GM20431 (cell line): ENCODE results near the gene ALPI.

ENCODE experiments used
- in situ Hi-C: fragments of 300-500 bp; cut with MseI, MboI; formaldehyde crosslinking; loops from one replicate; pipeline ENCODE4 v1.15.0; 2020; ENCODE audit warnings: low sequenced_read_pairs; ENCODE audit not compliant: unreplicated experiment

ALPI gene

DNA sequence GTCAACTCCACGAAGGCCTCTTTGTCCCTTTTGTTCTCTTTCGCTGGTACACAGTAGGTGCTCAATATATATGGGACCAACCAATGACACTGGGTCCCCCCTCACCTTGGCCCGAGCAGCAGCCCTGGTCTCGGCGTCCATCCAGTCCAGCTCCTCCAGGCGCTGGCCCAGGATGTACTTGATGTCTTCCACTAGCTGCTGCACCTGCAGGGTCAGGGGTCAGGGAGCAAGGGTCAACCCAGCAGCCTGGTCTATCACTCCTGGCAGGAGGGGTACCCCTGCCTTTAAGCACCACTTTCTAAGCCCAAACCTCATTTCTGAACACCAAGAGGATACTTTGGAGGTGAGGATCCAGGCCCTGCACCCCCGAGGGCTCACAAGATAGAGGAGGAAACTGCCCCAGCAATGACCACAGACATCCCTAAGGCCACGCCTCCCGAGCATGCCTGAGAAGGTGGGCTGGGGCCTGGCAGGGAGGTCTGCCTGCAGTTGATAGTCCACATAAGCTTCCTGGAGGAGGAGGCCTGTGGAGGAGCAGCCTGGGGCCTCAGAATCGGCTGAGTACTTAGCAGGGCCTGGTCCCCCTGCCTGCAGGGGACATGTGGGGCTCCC is 27.5 kb downstream of the ALPI start:
- in situ Hi-C loops = no loop called here

DNA sequence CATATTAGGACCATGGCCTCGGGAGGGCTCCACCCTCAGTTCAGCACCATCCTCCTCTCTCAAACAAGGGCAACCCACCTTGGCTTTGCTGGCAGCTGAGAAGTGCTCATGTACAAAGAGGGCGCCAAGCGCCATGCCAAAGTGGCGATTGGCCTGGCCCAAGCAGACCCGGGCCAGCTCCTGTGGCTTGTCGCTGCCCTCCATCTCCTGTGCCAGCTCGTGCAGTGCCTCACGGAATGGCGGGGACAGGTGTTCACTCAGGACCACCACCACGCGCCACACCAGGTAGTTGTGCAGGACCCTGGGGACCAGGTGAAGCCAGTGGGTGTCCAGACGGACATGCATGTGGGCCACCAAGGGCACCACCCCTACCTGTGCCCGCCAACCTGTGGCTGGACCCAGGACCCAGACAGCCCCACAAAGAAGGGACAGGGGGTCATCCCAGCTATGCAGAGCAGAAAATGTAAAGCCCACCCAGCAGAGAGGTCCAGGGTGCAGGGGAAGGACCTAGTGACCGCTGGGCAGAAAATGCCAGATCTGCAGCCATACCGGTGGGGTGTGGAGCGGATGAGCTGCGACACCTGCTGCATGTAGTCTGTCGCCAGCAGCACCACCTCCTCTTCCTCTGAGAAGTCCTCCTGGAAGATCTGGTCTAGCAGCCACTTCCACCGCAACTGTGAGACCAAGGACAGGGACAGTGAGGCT is 28.1 kb downstream of the ALPI start:
- in situ Hi-C loops = no loop called here

DNA sequence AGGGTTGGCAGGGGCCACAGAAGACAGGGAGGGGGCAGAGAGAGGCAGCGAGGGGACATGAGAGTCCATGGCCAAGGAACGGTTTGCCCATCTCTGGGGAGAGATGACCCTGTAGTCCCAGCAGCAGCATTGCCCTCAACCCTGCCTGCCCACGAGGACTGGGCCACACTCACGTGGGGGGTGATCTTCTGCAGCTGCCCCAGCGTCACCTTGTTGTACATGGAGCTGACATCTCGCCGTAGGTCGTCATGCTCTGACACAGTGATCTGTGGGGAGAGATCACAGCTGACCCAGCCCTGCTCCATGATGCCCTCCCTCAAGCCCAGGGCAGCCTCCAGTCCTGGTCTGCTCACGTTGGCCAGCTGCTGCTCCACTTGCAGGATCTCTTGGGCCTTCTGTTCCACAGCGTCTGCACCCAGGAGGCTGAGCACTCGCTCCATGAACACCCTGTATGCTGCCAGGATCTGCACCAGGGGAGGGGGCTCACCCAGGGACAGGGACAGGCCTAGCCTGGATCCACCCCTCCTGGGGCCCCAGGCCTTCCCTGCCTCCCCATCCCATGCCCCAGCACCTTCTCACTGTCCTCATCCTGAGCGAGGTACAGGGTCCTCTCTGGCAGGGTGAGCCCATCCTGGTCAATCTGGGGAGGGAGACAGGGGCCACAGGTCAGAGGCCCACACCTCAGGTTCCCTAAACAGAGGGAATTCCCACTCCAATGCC is 28.8 kb downstream of the ALPI start:
- in situ Hi-C loops = no loop called here

GRCh38 chr2:232485348-232485756 is 29.4 kb downstream of the ALPI start:
- in situ Hi-C loops = no loop called here

- in situ Hi-C loops = no loop called here
These were observed 30.0 kb downstream of the ALPI start for GRCh38 chr2:232485757-232486557.

DNA sequence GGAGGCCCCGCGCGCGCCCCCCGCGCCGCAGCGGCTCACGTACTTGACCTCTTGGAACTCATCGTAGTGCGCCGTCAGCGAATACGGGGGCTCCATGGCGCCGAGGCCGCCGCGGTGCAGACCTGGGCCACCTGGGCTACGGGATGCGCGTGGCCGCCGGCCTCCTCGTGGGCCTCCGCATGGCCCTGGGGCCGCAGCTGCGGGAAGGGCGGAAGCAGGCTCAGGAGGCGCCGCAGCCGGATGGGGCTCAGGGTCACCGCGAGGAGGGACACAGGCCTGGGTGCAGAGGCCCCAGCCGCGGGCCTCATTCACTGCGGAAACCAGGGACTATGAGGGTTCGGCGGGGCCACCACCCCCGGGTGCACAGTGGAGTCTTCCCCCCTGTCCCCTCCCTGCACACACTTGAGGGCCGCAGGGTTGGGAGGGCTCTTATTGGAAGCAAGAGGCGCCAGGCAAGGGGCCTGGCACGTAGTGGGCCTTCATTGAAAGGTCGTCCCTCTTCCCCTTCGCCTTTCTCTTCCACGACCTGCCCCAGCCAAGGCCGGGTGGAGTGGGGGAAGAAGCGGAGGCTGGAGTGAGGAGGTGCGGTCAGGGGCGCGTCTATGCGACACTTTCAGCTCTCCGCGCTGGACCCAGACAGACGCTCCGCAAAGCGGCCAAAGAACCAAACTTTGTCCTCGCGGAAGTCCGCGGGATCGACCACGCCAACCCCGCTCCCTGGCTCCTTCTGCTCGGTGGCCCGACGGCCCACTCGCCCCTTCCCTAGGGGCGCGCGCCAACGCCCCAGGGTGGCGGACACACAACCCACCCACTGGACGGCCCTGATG is 30.8 kb downstream of the ALPI start:
- in situ Hi-C loops = no loop called here

- in situ Hi-C loops = no loop called here
These were observed 31.6 kb downstream of the ALPI start, which contains the start of gene ECEL1 for GRCh38 chr2:232487385-232488096. Gene ECEL1 (minus strand): TSS chr2:232487834. CDS start chr2:232486653, 1,181 bp downstream.

GRCh38 chr2:232488097-232488711 is 32.3 kb downstream of the ALPI start:
- in situ Hi-C loops = no loop called here

DNA sequence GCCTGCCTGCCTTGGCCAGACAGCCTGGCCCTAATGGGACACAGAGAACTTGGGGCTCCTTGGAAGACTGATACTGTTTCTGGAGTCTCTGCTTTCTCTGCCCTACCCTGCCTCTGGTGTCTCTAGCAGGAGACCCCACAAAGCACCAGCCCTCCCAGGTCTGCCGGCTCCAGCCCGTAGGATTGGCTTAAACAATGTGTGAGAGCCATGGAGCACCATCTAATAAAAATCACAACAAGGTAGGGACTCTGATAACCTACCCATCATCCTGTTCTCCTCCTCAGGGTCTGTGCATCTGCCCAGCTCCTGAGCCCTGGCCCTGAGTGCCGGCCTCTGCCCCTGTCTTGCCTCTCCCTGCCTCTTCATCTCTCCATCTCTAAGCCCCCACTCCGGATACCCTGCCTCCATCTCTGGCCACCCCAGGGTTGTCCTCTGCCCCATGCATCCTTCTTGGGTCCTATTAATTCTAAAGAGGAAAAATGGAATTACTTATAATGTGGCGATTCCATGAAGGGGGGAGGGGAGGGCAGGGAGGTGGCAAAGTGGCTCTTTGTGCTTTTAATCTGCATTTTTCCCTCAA is 32.9 kb downstream of the ALPI start:
- in situ Hi-C loops = no loop called here

- in situ Hi-C loops = no loop called here
These were observed 33.7 kb downstream of the ALPI start for GRCh38 chr2:232489516-232490220.

DNA sequence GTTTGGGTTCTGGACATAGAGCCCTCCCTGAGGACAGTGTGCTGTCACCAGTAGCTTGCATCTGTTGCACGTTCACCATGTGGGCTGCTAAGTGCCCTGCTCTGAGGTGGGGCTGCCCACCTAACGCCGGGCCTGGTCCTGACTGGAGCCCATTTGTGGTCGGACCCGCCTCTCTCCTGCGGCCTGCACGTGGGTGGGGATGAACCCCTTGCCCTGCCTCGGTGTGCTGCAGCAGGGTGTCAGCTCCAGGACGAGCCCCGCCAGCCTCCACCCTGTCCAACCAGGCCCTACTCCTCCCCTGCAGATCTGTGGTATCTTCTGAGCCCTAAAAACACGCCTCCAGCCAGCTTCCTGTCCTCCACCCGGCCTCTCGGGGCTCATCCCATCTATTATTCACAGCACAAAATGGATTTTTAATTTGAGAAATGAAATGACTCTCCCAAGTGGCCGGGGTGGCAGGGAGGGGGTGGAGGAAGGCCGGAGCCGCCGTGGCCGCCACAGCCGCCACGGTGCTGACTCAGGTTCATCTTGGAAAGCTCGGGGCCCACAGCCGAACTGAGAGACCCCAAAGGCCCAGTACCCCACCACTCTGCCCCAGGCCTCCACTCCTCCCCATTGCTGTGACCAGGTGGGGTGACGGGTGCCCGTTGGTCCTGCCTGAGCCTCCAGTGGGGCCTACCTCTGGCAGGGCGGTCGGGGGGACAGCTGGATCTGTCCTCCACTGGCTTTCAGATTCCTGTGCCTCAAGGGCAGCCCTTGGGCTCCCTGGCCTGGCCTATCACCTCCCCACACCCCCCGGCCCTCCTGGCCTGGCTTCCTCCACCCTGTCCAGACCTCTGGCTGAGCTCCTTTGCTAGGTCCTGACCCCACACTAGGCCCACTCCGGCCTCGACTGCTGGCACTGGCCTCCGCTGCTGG is 34.5 kb downstream of the ALPI start:
- in situ Hi-C loops = no loop called here

- in situ Hi-C loops = no loop called here
These were observed 35.3 kb downstream of the ALPI start for GRCh38 chr2:232491139-232491780.

DNA sequence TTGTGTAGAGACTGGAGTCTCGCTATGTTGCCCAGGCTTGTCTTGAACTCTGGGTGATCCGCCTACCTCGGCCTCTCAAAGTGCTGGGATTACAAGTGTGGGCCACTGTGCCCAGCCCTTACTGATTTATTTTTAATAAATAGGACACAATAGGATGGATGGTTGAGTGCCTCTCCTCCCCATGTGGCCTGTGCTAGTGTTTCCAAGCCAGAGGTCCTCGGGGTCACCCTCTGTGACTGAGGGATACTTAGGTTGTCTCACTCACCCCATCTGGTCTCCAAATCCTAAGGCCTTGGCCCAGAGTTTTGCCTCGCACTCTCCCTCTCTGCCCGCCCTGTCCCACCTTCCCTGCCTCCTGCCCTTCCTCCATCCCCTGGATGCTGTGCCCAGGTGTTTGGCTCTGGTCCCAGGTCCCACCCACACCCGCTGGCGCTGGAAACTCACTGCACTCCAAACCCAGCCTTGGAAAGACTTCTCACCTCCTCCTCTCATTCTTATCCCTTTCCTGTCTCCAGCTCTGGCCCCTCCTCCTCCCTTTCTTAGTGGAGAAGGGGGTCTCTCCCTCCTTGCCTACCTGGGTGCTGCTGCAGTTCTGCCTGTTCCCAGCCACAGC is 36.4 kb downstream of the ALPI start:
- in situ Hi-C loops = no loop called here

- in situ Hi-C loops = no loop called here
These were observed 37.2 kb downstream of the ALPI start for GRCh38 chr2:232492963-232493700.
